AG09319 (cell line): ENCODE measurements around the gene ENG.

ENCODE experiments used
- DNase-seq: peaks from one replicate; pipeline ENCODE4 v3.0.0-alpha.2; 2010; ENCODE audit warnings: low read depth; ENCODE audit errors: extremely low read depth
- CTCF ChIP-seq: IDR thresholded peaks from 2 replicates; pipeline ENCODE4 v1.5.1; 2011; ENCODE audit warnings: low read depth, mild to moderate bottlenecking, inconsistent platforms, low read length, moderate library complexity

The ENG gene

GRCh38 chr9:127867356-127868277 is 13.2 kb upstream of the ENG start:
- DNase-seq: no peak
- no peak for TF ChIP-seq CTCF

- DNase-seq: no peak
These were observed 12.1 kb upstream of the ENG start for GRCh38 chr9:127866535-127866934.

GRCh38 chr9:127865645-127866464 is 11.4 kb upstream of the ENG start:
- no peak for DNase-seq
- TF ChIP-seq CTCF: no peak

More at GRCh38 chr9:127866535-127866934, 12.1 kb upstream of the ENG start:
- TF ChIP-seq CTCF: no peak

- no peak for TF ChIP-seq CTCF
- no peak for DNase-seq
These were observed 8.7 kb upstream of the ENG start for GRCh38 chr9:127863191-127863621.

GRCh38 chr9:127862075-127863011 is 7.9 kb upstream of the ENG start:
- no peak for DNase-seq

GRCh38 chr9:127860779-127861178 is 6.3 kb upstream of the ENG start:
- DNase-seq: no peak
- TF ChIP-seq CTCF: no peak

More at GRCh38 chr9:127862075-127863011, 7.9 kb upstream of the ENG start:
- no peak for TF ChIP-seq CTCF
